B cell (primary cell): ENCODE measurements around the gene TMC7.

Experiments used
- EZH2 ChIP-seq: IDR thresholded peaks from 2 replicates; pipeline ENCODE4 v1.6.1; 2012; ENCODE audit warnings: borderline replicate concordance, low read depth, mild to moderate bottlenecking, moderate library complexity, low read length; ENCODE audit not compliant: insufficient read depth, poor library complexity, severe bottlenecking
- TF ChIP-seq, protein P1 (sequence below): fragments of 200-600 bp; IDR thresholded peaks from one replicate; pipeline ENCODE4 v1.8.0; 2022; ENCODE audit warnings: antibody characterized with exemption, mild to moderate bottlenecking

DNA sequence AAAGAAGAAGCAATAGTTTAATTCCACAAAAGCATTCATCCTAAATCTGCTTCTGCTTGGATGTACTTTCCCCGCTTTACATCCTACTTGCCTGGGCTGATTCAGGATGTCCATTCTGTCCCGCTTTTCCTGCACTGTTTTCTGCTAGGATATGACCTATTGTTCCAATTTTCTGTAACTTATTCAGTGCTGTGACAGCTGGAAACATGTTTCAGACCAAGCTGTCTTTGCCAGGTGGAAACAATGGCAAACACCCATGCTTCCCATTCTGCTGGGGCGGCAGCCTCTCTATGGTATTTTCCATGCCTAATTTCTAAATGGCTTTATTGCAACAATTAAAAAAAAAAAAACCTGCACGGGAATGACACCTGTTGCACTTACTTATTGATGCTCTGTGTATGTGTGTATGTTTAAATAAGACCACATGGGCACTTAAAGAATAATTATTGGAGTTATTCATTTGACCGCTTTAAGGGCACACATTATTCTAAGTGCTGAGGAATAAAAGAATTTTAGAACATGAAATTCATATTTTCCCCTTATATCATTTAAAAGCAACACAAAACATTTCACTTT, 104.7 kb downstream of the TMC7 start:
- TF ChIP-seq, protein P1, sequence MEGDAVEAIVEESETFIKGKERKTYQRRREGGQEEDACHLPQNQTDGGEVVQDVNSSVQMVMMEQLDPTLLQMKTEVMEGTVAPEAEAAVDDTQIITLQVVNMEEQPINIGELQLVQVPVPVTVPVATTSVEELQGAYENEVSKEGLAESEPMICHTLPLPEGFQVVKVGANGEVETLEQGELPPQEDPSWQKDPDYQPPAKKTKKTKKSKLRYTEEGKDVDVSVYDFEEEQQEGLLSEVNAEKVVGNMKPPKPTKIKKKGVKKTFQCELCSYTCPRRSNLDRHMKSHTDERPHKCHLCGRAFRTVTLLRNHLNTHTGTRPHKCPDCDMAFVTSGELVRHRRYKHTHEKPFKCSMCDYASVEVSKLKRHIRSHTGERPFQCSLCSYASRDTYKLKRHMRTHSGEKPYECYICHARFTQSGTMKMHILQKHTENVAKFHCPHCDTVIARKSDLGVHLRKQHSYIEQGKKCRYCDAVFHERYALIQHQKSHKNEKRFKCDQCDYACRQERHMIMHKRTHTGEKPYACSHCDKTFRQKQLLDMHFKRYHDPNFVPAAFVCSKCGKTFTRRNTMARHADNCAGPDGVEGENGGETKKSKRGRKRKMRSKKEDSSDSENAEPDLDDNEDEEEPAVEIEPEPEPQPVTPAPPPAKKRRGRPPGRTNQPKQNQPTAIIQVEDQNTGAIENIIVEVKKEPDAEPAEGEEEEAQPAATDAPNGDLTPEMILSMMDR, result no peak
- TF ChIP-seq EZH2, result no peak
